GM12874 (cell line): Measurements from ENCODE around the gene TAS2R20.

Experiments
- TF ChIP-seq, protein P1 (sequence below): IDR thresholded peaks from 2 replicates; pipeline ENCODE4 v1.5.1; 2011; ENCODE audit warnings: low read depth, mild to moderate bottlenecking, control low read depth, low read length, moderate library complexity; ENCODE audit not compliant: insufficient read depth

Gene TAS2R20

DNA sequence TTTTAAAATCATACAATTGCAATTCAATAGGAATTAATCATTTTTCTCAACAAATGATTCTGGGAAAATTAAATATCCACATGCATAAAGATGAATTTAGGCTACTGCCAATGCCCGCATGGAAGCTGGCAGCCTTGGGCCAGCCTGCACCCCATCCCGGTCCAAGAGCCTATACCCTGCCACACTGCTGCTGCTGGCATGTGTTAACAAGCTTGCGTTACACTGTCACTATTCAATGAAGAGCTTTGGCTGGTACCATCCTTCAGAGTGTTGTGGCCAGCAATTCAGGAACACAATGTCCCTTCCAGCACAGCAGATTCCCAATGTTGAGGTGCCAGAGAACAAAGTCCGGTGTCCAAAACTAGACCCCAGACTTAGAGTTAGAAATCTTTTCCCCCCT lies 45.5 kb downstream of the TAS2R20 start:
- TF ChIP-seq, protein P1, sequence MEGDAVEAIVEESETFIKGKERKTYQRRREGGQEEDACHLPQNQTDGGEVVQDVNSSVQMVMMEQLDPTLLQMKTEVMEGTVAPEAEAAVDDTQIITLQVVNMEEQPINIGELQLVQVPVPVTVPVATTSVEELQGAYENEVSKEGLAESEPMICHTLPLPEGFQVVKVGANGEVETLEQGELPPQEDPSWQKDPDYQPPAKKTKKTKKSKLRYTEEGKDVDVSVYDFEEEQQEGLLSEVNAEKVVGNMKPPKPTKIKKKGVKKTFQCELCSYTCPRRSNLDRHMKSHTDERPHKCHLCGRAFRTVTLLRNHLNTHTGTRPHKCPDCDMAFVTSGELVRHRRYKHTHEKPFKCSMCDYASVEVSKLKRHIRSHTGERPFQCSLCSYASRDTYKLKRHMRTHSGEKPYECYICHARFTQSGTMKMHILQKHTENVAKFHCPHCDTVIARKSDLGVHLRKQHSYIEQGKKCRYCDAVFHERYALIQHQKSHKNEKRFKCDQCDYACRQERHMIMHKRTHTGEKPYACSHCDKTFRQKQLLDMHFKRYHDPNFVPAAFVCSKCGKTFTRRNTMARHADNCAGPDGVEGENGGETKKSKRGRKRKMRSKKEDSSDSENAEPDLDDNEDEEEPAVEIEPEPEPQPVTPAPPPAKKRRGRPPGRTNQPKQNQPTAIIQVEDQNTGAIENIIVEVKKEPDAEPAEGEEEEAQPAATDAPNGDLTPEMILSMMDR, result no peak
